HFF-Myc (cell line): ENCODE measurements around the gene RBM28.

Experiments
- DNase-seq: peaks from one replicate; pipeline ENCODE4 v3.0.0-alpha.2; 2011; ENCODE audit warnings: low read depth; ENCODE audit errors: extremely low read depth
- H3K4me3 ChIP-seq: replicated peaks from 2 replicates; pipeline ENCODE4 v1.5.1; 2011; ENCODE audit warnings: low read depth, mild to moderate bottlenecking, control low read depth, low read length
- CTCF ChIP-seq: IDR thresholded peaks from 2 replicates; pipeline ENCODE4 v1.5.1; 2012; ENCODE audit warnings: mild to moderate bottlenecking, low read depth, low read length, control low read depth; ENCODE audit errors: missing control alignments

Gene RBM28

GRCh38 chr7:128324368-128324680, 19.4 kb downstream of the RBM28 start:
- DNase-seq = no peak
- H3K4me3 ChIP-seq = no peak overlapping the region
- no peak for TF ChIP-seq CTCF

- H3K4me3 ChIP-seq = no peak overlapping the region
Observed at GRCh38 chr7:128323459-128324367, 20.0 kb downstream of the RBM28 start.

GRCh38 chr7:128323040-128323439, 20.7 kb downstream of the RBM28 start:
- H3K4me3 ChIP-seq = no peak overlapping the region
- TF ChIP-seq CTCF = no peak
- DNase-seq = no peak

More at GRCh38 chr7:128323459-128324367, 20.0 kb downstream of the RBM28 start:
- TF ChIP-seq CTCF = no peak
- no peak for DNase-seq

- H3K4me3 ChIP-seq = no peak overlapping the region
- peak; percentile 12 for DNase-seq
- TF ChIP-seq CTCF = peak; percentile 34
Observed at GRCh38 chr7:128322040-128322643, 21.6 kb downstream of the RBM28 start.

GRCh38 chr7:128321044-128321422, 22.7 kb downstream of the RBM28 start:
- H3K4me3 ChIP-seq = no peak overlapping the region
- no peak for TF ChIP-seq CTCF
- DNase-seq = no peak

GRCh38 chr7:128318691-128319090, 25.0 kb downstream of the RBM28 start:
- DNase-seq = no peak
- TF ChIP-seq CTCF = no peak
- no peak overlapping the region for H3K4me3 ChIP-seq

GRCh38 chr7:128311013-128311412, 32.7 kb downstream of the RBM28 start:
- DNase-seq = no peak
- no peak for TF ChIP-seq CTCF

More at GRCh38 chr7:128311013-128311412, 32.7 kb downstream of the RBM28 start:
- H3K4me3 ChIP-seq = no peak overlapping the region
